Measurements from ENCODE around the gene GAPDHS.

- TF ChIP-seq CTCF (IDR thresholded peaks at IDR 0.05) (no peak), POLR2A (IDR thresholded peaks at IDR 0.05) (no peak)
Observed at GRCh38 chr19:35556025-35556590, 22.9 kb downstream of the GAPDHS start.

Data from right lobe of liver (tissue), 4 donors.